Measurements from ENCODE around the gene CFAP299.

DNA sequence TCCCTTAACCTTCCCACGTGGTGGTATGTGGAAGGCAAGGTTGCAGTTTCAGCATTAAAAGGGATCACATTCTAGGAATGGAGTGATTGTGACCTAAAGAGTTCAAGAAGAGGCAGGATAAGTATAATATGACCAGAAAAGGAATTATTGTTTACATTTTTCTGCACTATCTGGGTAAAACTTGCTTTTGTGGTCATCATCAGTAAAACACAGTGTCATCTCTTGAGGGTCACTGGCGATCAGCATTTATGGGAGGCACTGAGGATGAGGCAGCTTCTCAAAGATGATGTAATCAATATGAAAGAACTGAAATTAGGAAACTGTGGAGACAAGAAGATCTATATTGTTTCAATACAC is 88.7 kb downstream of the CFAP299 start:
- TF ChIP-seq, protein P1, sequence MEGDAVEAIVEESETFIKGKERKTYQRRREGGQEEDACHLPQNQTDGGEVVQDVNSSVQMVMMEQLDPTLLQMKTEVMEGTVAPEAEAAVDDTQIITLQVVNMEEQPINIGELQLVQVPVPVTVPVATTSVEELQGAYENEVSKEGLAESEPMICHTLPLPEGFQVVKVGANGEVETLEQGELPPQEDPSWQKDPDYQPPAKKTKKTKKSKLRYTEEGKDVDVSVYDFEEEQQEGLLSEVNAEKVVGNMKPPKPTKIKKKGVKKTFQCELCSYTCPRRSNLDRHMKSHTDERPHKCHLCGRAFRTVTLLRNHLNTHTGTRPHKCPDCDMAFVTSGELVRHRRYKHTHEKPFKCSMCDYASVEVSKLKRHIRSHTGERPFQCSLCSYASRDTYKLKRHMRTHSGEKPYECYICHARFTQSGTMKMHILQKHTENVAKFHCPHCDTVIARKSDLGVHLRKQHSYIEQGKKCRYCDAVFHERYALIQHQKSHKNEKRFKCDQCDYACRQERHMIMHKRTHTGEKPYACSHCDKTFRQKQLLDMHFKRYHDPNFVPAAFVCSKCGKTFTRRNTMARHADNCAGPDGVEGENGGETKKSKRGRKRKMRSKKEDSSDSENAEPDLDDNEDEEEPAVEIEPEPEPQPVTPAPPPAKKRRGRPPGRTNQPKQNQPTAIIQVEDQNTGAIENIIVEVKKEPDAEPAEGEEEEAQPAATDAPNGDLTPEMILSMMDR (IDR thresholded peaks at IDR 0.05) = no peak
- no peak for TF ChIP-seq POLR2AphosphoS5 (IDR thresholded peaks at IDR 0.05)
- TF ChIP-seq EP300 (IDR thresholded peaks at IDR 0.05) = no peak

All from esophagus muscularis mucosa (tissue), 4 donors.